ENCODE data around the gene FNIP1.
"Not testable (repeated sequence)": the region's sequence is repeated elsewhere in the genome, so short reads cannot be mapped to it uniquely, and the experiment has no call there.

Gene FNIP1

DNA sequence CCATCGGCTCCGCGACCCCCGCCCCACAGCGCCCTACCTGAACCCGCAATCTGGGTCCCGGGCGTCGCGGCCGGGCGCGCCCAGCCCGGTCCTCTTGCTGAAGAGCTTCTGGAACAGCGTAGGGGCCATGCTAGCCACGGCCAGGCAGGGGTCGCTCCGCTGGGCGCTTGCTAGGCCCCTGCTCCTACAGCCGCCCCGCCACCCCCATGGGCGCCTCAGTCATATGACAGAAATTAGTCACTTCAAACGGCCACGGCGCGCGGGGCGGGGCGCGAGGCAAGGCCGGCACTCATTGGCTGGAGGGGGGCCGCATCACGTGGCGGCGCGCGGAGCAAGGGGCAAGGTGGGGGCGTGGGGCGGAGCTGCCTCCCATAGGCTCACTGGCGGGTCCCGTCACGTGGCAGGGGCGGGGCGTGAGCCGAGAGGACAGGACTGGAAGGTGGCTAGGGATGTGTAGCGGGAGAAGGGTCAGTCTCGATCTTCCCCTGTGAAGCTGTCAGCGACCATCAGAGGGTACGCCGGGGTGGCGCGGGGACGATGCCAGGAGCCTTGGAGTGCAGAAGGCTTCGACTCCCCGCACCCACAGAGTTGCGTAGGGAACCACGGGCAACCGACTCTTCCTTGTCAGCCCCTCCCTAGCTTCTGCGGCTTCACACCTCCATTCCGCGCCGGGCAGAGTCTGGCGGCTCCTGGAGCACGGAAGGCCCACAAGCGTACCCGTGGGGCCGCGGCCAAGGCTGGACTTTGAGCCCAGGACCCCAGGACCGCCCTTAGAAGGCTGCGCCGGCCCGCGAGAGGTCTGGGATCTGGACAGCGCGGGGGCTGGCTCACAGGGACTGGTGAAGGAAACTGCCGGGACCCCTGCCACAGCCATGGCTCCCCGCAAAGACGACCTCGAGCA, at the start of gene FNIP1:
Gene FNIP1, minus strand, starts transcription at position 225 of the 901 bp plus-strand sequence. Its CDS starts 96 bp downstream, at position 129.
- peak; percentile 100 for DNase-seq (ENCODE audit: low spot score)

DNA sequence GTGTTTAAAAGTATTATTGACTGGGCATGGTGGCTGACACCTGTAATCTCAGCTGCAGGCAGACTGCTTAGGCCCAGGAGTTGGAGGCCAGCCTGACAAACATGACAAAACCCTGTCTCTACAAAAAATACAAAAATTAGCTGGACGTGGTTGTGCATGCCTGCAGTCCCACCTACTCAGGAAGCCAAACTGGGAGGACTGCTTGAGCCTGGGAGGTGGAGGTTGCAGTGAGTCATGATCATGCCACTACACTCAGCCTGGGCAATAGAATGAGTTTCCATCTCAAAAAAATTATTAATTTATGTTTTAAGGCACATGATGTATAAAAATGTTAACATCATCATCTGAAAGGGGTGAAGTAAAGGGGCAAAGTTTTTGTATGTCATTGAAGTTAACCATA, 49.7 kb upstream of the FNIP1 start:
- DNase-seq (ENCODE audit: low spot score) = no peak

DNA sequence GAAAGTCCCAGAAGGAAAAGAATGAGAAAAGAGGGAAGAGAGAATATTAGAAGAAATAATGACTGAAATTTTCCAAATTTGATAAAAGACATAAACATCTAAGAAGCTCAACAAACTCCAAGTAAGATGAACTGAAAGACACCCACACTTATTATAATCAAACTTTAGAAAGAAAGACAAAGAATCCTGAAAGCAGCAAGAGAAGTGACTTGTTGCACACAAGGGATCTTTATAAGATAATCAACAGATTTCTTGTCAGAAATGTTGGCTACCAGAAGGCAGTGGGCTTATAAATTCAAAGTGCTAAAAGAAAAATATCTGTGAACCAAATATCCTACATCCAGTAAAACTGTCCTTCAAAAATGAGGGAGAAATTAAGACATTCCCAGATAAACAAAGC, 49.0 kb upstream of the FNIP1 start:
- no peak for DNase-seq (ENCODE audit: low spot score)

DNA sequence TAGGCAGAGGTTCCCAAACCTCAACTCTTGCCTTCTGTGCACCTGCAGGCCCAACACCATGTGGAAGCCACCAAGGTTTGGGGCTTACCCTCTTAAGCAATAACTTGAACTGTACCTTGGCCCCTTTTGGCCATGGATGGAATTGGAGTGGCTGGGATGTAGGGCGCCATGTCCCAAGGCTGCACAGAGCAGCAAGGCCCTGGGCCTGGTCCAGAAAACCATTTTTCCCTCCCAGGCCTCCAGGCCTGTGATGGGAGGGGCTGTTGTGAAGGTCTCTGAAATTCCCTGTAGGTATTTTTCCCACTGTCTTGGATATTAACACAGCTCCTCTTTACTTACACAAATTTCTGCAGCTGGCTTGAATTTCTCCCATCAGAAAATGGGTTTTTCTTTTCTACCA, 46.2 kb upstream of the FNIP1 start:
- DNase-seq (ENCODE audit: low spot score) = not testable (repeated sequence)

DNA sequence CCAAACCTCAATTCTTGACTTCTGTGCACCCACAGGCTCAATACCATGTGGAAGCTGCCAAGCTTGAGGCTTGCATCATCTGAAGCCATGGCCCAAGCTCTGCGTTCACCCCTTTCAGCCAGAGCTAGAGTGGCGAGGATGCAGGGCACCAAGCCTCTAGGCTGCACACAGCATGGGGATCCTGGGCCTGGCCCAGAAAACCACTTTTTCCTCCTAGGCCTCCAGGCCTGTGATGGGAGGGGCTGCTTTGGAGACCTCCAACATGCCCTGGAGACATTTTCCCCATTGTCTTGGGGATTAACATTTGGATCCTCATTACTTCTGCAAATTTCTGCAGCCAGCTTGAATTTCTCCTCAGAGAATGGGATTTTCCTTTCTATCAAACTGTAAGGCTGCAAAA, 35.9 kb upstream of the FNIP1 start:
- not testable (repeated sequence) for DNase-seq (ENCODE audit: low spot score)

DNA sequence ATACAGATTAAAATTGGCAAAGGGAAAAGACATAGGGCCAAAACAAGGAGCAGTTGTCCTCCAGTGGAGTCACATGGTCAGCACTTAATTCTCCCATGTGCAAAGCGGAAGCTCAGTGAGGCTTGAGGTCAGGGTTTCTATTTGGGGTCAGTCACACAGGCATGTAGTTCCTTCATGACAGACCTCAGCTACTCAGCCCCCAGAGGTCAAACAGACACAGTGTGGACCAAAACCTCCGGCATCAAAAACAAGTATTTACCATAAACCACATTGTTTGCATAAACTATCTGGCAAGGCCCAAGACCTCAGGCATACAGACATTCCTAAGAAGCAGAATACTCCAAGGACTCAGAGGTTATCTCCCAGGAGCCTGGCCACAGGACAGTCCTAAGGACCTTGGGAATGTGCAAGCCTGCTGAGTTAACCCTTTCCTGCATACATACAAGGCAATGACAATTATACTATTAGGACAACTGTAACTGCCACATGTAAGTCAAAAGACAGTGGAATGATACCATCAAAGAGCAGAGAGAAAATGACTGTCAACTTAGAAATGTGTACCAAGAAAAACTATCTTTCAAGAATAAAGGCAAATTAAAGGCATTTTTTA, 28.7 kb upstream of the FNIP1 start:
- DNase-seq (ENCODE audit: low spot score) = no peak

DNA sequence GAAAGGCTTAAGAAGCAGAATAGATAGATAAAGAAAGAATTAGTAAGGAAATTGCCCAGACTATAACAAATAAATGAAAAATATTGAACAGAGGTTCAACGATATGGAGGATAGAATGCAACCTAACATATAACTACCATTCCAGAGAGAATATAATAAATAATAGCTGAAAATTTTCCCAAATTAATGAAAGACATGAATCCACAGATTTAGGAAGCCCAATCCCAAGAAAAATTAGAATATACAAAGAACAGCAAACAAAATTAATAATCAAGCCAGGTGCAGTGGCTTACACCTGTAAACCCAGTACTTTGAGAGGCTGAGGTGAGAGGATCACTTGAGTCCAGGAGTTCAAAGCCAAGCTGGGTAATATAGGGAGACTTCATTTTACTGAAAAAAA, 27.8 kb upstream of the FNIP1 start:
- no peak for DNase-seq (ENCODE audit: low spot score)

DNA sequence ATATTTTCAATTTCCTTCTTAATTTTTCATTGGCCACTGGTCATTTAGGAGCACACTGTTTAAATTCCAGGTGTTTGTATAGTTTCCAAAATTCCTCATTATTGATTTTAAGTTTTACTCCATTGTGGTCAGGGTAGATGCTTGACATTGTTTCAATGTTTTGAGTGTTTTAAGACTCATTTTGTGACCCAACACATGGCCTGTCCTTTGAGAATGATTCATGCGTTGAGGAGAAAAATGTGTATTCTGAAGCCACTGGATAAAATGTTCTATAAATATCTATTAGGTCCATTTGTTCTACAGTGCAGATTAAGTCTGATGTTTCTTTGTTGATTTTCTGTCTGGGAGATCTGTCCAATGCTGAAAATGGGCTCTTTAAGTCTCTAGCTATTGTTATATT, 24.4 kb upstream of the FNIP1 start:
- DNase-seq (ENCODE audit: low spot score) = no peak

DNA sequence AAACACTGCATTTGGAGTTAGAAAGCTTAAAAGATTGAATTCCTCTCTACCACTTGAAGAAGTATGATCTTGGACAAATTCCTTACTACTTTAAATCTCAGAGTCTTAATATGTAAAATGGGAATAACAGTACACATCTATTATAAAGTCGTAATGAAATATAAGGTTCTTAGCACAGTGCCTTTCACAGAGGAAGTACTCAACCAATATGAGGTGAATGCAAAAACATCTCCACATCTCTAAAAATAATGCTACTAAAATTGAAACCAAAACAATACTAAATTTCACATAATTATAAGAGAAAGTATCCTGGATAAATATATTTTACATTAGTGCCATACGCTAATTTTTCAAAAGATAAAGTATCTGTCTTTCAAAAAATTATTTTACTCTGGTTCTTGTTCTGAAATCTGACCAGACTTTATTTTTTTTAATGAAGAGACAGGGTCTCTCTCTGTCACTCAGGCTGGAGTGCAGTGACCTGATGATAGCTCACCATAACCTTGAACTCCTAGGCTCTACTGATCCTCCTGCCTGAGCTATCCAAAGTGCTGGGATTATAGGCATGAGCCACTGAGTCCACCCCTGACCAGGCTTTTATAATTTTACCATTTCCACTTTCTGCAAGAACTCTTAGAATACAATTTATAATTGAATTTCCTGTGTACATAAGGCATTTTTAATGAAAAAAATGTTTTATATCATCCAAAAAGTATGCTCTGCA, 21.3 kb upstream of the FNIP1 start:
- no peak for DNase-seq (ENCODE audit: low spot score)

DNA sequence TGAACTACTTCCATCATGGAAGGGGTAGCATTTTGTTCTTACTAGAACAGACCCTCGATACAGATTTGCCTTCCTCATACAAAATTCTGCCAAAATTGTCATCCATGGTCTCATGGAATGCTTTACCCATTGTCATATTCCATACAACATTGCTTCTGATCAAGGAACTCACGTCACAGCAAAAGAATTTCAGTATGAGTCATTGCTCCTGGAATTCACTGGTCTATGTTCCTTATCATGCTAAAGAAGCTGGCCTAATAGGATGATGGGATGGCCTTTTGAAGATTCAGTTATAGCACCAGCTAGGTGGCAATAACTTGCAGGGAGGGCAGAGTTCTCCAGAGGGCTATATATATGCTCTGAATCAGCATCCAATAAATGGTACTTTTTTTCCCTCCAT, 18.2 kb upstream of the FNIP1 start:
- DNase-seq (ENCODE audit: low spot score) = peak; percentile 60

DNA sequence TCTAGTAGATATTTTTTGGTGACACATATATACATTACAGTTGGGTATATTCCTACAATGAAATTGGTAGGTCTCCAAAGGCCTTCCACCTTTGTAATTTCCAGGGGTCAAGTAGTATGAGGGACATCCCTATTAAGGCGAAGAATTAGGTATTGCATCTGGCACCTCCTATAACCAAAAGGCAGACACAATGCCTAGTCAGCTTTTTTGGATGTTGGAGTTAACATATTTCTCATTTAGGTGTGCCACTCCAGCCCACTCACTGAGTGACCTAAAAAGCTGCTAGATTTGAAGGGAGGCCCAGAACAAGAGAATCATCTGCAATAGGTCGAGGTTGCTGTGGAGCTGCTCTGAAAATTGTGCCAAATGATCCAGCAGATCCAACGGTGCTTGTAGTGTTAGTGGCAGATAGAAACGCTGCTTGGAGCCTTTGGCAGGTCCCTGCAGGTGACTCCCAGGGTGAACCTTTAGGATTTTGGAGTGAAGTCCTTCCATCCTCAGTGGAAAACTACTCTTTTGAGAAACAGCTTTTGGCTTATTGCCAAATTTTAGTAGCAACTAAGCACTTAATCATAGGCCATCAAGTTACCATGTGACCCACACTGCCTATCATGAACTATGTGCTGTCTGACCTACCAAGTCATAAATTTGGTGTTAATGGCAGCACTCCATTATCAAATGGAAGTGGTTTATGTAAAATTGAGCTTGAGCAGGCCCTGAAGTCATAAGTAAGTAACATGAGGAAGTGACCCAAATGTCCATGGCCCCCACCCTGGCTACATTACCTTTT, 15.7 kb upstream of the FNIP1 start:
- DNase-seq (ENCODE audit: low spot score) = no peak

DNA sequence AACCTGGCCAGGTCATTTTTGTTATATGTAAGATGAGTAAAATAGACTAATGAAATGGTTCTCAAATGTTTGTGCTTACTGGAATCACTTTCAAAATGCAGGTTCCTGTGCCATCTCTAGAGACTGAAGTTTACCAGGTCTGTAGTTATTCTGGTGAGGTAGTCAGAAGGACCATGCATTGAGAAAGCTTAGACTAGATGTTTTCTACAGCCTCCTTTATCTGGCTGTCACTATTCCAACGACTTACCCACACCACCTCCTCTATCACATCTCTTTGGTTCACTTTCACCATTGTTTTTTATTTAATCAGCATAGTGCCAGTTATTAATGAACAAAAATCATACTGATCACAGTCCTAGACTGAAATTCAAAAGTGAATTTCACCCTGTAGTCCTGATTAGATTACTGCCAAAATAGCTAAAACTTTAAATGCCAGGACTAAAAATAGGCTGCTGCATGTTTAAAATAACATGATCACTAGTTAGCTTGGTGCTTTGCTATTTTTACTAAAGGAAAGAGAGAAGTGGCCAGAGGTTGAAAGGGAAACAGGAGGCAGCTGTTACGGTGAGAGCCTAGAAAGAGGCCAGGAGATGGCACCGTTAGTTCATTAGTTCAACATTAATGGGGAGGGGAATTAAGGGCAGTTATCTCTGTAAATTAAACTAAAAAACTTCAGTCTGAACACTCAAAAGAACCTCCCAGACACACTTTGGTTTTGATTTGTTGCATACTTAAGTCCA, 13.9 kb upstream of the FNIP1 start:
- peak; percentile 12 for DNase-seq (ENCODE audit: low spot score)

DNA sequence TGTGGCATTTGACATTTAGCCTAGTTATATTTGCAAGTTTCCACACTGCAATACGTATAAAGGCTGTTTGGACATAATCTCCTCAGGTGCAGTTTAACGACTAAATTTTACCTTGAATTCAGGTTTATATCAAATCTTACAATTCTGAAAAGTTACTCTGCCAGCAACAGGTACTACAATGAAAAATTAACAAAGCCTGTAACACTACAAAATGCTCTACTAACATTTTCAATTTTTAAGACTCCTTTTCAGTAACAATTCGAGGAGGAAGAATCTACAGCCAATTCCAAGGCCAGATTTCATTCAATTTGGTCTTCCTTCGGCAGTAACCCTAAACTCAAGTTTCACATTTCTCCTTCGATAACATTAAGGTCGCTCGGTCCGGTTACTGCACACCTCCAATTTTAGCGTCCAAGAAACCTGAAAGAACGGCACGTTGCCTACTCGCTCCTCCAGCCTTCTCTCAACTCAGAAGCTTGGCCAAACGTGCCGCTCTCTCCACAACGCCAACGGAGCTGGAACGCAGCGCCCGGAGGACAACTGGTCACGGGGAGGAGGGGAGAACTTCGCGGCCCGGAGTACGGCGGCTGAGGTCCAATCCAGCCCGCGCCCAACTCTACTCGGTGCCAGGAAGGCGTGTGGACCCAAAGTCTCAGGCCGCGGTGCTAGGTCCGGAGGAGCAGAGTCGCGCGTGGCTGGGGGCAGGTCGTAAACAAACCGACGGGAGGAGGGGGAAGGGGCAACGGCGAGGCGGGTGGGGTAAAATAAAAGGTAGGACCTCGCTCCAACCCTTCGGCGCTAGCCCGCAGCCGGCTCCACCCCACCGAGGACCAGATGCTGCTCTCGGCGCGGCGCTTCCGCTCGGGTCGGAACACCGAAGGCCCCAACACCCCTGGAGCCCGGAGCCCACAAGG, 681 bp downstream of the FNIP1 start:
- peak; percentile 69 for DNase-seq (ENCODE audit: low spot score)

DNA sequence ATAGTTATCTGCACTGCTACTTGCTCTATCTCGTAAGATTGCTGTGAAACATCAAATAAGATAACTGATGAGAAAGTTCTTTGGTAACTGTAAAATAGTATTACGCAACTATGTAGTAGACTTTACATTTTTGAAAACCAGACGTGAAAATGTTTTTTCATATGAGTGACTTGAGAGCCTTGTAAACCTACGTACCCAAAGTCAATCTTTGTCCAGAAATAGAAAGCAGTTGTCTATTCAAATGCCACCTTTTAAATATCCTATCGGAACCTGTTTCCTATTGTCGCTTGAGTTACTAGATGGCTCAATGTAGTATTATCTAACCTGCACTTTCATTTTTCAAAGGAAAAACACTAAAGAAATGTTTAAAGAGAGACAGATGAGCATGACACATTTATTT, 1.6 kb downstream of the FNIP1 start:
- no peak for DNase-seq (ENCODE audit: low spot score)

DNA sequence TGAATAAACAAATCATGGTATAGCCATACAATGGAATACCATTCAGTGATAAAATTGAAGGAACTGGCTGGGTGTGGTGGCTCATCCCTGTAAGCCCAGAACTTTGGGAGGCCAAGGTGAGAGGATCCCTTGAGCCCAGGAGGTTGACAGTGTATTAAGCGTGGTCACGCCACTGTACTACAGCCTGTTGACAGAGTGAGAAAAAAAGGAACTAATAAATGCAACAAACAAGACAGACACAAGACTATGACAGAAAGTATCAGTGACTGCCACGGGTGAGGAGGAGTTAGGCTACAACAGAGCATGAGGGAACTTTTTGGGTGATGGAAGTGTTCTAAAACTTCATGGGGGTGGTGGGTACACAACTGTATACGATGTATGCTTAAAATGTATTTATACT, 2.2 kb downstream of the FNIP1 start:
- no peak for DNase-seq (ENCODE audit: low spot score)

DNA sequence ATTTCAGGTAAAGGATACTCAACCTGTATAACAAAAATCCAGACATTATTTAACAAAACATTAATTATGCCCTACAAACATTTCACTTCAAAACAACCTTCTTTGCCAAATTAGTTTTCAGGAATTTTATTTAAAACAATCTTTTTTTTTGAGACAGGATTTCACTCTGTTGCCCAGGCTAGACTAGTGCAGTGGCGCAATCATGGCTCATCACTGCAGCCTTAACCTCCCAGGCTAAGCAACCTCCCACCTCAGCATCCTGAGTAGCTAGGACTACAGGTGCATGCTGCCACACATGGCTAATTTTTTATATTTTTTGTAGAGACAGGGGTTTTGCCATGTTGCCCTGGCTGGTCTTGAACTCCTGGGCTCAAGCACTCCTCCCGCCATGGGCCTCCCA, 3.9 kb downstream of the FNIP1 start:
- no peak for DNase-seq (ENCODE audit: low spot score)

DNA sequence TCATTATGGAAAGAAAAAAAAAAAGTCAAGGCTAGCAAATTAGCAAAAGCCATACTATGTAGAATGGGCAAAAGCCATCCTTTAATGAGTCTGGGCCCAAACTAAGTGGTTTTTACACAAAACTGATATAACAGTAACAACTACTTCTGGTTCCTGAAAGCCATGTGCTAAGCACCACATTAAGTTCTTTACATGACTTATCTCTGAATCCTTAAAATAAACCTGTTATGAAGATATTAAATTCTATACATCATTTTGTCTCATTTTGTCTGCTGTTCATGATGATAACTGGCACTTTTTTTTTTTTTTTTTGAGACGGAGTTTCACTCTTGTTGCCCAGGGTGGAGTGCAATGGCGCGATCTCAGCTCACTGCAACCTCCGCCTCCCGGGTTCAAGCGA, 5.0 kb downstream of the FNIP1 start:
- DNase-seq (ENCODE audit: low spot score) = no peak

DNA sequence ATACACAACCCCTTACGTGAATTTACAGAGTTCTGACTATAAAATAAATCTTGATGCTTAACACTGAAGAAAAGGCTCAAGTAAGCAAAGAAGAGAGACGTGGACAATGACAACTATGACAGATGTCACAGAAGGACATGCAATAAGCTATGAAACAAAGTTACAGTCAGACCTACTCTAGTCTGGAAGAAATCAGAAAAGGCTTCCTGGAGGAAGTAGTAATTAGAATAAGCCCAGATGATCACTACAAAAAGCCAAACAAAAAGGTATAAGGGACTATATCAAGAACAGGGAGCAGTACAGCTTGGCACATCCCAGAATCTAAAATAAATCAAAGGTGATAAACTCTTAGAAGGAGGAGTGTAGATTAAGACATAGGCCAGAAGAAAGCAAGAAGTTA, 6.3 kb downstream of the FNIP1 start:
- DNase-seq (ENCODE audit: low spot score) = no peak

DNA sequence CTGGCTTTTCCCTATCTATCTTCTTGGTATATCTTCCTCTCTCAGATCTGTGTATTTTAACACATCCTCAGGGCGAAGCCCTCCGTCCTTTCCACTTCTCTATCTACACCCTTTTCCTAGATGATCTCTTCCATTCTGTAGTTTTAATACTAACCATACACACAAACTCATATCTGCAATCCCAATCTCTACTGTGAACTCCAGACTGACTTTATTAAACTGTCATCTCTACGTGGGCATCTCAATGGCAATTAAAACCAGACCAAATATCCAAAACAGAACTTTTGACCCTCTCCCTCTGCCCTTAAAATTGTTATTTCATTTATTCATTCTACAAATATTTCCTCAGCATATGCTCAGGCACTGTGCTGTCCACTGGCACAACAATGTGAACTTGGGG, 7.1 kb downstream of the FNIP1 start:
- no peak for DNase-seq (ENCODE audit: low spot score)

DNA sequence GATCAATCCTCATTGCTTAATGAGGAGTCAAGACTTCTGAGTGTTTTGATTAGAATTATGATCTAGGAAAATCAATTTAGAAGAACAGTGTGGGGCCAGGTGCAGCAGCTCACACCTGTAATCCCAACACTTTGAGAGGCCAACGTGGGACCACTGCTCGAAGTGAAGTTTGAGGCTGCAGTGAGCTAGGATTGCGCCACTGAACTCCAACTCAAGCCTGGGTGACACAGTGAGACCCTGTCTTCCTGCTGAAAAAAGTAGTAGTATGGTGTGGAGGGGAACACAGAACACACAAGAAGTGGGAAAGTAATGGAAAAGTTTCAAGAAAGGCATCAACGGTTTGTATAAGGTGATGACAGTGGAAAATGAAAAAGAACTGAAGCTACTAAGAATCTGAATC, 9.1 kb downstream of the FNIP1 start:
- DNase-seq (ENCODE audit: low spot score) = no peak
